GM12864 (cell line): ENCODE data around the gene NEU4.

Experiments used
- DNase-seq: peaks from one replicate; pipeline ENCODE4 v3.0.0-alpha.2; 2011; ENCODE audit warnings: low read depth
- H3K4me3 ChIP-seq: 2 replicates; pipeline ENCODE4 v1.5.1; 2011; ENCODE audit warnings: mild to moderate bottlenecking, low read depth, low read length, control low read depth
- TF ChIP-seq, protein P1 (sequence below): IDR thresholded peaks from 2 replicates; pipeline ENCODE4 v1.5.1; 2011; ENCODE audit warnings: low read depth, mild to moderate bottlenecking, moderate library complexity, low read length, control low read depth, inconsistent platforms; ENCODE audit errors: missing control alignments

Gene NEU4

DNA sequence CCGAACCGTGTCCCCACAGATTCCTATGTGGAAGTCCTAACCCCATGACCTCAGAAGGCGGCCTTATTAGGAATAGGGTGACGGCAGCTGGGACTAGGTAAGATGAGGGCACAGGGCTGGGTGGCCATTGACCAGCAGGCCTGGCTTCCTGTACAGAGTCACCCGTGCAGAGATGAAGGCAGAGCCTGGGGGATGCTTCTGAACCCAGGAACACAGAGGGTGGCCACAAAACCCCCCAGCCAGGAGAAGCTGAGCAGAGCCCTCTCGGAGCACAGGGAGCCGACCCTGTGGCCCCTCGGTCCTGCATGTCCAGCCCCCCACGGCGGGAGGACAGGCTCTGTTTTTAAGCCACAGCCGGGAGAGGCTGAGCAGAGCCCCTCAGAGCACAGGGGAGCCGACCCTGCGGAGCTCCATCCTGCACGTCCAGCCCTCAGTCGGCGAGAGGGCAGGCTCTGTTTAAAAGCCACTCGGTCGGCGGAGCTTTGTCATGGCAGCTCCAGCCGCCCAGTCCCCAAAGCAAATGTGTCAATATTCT, 47.0 kb downstream of the NEU4 start:
- no peak for DNase-seq
- no peak overlapping the region for H3K4me3 ChIP-seq
- TF ChIP-seq, protein P1, sequence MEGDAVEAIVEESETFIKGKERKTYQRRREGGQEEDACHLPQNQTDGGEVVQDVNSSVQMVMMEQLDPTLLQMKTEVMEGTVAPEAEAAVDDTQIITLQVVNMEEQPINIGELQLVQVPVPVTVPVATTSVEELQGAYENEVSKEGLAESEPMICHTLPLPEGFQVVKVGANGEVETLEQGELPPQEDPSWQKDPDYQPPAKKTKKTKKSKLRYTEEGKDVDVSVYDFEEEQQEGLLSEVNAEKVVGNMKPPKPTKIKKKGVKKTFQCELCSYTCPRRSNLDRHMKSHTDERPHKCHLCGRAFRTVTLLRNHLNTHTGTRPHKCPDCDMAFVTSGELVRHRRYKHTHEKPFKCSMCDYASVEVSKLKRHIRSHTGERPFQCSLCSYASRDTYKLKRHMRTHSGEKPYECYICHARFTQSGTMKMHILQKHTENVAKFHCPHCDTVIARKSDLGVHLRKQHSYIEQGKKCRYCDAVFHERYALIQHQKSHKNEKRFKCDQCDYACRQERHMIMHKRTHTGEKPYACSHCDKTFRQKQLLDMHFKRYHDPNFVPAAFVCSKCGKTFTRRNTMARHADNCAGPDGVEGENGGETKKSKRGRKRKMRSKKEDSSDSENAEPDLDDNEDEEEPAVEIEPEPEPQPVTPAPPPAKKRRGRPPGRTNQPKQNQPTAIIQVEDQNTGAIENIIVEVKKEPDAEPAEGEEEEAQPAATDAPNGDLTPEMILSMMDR: no peak

DNA sequence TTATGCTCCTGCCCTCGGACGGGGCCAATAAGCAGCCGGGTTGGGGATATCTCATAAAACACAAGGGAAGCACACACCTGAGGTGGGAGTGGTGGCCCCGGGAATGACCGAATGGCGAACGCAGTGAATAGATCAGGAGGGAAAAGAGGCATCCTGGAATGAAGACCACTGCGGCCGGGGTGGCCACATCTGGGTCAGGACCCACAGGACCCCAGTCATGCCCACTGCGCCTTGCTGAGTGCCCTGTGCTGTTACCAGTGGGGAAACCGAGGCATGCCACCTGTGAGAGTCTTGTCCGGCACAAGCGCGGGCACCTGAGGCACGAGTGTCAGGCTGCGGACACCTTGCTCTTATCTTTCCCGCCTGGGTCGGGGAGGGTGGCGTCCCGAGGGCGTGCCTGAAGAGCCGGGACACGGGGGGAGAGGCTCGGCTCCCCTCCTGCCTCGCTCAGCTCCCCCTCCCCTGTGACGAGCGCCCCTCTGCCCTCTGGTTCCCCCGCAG, 48.1 kb downstream of the NEU4 start:
- TF ChIP-seq, protein P1: no peak
- no peak for DNase-seq
- peak overlapping the region; percentile 69 for H3K4me3 ChIP-seq

DNA sequence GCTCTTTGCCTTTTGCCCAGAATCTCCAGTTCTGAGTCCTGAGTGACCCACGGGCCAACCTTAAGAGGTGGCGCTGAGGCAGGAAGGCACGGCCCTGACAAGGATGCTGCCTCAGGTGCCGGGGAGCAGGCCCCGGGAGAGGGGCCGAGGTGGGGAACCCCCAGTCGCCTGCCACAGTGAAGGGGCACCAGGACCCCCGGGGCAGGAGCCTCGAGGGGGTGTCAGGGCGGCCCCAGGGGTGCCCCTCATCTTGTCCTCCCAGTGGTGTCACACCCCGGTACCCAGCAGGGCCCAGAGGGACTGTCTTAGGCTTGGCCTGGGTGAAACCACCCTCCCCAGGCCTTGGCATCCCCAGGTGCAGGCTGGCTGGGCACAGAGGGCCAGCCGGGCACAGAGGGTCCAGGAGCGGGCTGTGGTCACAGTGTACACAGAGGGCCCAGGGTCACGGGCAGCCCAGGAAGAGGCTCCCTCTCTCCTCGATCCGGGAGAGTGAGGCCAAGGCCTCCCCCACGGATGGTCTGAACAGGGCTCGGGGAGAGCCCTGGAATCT, 48.7 kb downstream of the NEU4 start:
- H3K4me3 ChIP-seq: peak overlapping the region; percentile 69
- no peak for DNase-seq
- TF ChIP-seq, protein P1: no peak

DNA sequence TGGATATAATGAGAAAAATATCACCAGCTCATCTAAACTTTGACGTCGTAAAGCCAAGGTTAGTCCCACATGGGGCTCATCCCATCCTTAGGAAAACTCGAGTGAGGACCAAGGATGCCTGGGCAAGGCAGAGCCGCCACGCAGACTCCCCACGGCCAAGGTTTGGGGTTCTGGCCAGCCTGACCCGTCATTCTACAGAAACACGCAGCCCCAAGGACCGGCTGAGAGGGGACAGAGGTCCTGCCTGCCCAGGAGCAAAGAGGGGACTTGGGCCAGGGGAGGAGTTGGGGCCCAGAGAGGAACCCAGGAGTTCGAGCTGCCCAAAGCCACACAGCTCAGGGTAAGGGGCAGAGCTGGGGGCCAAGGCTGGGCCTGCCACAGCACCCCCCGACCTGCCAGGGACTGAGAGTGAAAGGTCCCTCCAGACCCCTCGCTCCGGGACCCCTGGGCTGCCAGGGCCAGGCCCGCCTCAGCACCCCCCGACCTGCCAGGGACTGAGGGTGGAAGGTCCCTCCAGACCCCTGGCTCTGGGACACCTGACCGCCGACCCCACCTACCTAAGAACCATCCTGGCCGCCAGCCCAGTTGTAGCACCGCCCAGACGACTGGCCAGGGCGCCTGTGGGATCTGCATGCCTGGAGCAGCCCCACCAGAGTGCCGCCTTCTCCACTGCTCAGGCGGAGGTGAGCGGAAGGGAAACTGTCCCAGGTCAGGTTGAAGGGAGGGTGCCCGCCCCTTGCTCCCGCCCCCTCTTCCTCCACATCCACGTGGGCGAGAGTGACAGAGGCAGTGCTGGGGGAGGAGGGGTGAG, 49.4 kb downstream of the NEU4 start, which contains the start of gene PDCD1:
Gene PDCD1 (minus strand): TSS at position 689 of the 811 bp plus-strand sequence. CDS start 56 bp downstream, at position 633.
- H3K4me3 ChIP-seq: peak within 1 kb of the TSS; percentile 69
- DNase-seq: peak; percentile 64
- TF ChIP-seq, protein P1: no peak

DNA sequence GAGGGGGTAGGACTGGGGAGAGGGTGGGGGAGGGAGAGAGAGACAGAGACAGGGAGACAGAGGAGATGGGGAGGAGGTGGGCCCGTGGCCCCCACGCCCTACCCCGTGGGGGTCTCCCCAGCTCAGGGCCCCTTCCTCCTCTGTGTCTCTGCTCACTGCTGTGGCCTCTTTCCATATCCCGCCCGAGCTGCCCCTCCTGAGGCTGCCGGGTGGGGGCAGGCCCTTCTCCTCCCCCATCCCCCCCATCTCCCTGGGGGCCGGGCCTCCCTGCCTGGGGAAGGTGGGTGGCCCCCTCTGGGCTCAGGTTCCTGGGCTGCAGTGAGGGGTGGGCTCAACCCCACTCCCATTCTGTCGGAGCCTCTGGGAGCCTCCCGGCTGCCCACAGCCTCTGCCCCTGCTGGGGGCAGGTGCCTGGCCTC, 50.0 kb downstream of the NEU4 start:
- H3K4me3 ChIP-seq: peak overlapping the region; percentile 69
- TF ChIP-seq, protein P1: peak; percentile 9

DNA sequence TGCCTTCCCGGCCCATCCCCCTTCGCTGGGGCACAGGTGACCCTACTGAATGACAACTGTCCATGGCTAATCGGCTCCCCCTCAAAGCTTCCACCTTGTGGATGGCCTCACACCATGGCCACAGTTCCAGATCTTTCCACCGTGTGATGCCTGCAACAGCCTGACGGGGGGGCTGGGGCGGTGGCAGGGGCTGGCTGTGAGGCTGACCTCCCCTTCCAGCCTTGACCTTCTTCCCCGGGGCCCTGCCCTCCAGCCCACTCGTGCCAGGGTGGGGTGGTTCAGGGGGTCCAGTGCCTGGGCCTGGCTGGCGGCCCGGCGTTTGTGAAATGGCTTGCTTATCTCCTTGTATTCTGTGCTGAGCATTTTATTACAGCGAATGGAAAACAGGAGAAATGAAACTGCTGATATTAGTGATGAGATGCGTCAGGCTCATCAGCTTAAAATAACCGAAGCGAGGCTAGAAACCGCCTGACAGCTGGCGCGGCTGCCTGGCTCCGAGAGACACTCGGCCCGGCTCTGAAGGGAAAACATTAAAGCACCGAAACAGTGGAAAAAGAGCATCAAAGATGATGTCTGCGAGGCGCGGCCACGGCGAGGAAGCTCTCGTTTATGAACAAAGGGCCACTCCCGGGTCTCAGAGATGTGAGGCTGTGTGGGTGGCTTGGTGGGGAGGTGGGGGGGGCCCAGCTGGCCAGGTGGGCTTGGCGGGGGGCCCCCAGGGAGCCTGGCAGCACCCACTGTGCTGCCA, 50.6 kb downstream of the NEU4 start:
- TF ChIP-seq, protein P1: peak; percentile 28
- H3K4me3 ChIP-seq: peak overlapping the region; percentile 69
- DNase-seq: peak; percentile 59

More for the DNA sequence above, 50.0 kb downstream of the NEU4 start:
- DNase-seq: no peak
